Fibroblast of pulmonary artery (primary cell): ENCODE measurements around the gene PRPF4.

Experiments used
- DNase-seq: peaks from one replicate; pipeline ENCODE4 v3.0.0-alpha.2; 2010; ENCODE audit warnings: low read depth
- H3K4me3 ChIP-seq: replicated peaks from 2 replicates; pipeline ENCODE4 v1.5.1; 2011; ENCODE audit warnings: low read depth, mild to moderate bottlenecking, control low read depth, low read length, moderate library complexity
- TF ChIP-seq, protein P1 (sequence below): IDR thresholded peaks from 2 replicates; pipeline ENCODE4 v1.5.1; 2011; ENCODE audit warnings: mild to moderate bottlenecking, control low read depth, low read length, inconsistent platforms; ENCODE audit errors: missing control alignments

The PRPF4 gene

DNA sequence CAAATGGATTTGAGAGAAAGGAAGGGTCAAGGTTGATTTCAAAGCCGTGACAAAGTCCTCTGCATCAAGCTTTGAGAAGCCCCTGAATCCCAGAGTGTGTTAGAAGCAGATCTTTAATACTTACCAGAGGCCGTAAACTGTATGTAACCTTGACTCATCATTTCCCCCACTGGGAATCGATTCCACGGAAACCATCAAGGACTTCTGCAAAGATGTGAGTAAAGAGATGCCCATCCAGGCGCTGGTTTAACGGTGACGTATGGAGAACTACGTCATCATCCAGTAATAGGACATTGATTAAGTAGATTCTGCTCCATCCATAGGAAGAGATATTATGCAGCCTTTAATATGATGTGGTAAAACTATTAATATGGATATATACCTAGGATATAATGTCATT is 26.1 kb downstream of the PRPF4 start:
- TF ChIP-seq, protein P1, sequence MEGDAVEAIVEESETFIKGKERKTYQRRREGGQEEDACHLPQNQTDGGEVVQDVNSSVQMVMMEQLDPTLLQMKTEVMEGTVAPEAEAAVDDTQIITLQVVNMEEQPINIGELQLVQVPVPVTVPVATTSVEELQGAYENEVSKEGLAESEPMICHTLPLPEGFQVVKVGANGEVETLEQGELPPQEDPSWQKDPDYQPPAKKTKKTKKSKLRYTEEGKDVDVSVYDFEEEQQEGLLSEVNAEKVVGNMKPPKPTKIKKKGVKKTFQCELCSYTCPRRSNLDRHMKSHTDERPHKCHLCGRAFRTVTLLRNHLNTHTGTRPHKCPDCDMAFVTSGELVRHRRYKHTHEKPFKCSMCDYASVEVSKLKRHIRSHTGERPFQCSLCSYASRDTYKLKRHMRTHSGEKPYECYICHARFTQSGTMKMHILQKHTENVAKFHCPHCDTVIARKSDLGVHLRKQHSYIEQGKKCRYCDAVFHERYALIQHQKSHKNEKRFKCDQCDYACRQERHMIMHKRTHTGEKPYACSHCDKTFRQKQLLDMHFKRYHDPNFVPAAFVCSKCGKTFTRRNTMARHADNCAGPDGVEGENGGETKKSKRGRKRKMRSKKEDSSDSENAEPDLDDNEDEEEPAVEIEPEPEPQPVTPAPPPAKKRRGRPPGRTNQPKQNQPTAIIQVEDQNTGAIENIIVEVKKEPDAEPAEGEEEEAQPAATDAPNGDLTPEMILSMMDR = no peak
- H3K4me3 ChIP-seq = no peak overlapping the region
- no peak for DNase-seq

DNA sequence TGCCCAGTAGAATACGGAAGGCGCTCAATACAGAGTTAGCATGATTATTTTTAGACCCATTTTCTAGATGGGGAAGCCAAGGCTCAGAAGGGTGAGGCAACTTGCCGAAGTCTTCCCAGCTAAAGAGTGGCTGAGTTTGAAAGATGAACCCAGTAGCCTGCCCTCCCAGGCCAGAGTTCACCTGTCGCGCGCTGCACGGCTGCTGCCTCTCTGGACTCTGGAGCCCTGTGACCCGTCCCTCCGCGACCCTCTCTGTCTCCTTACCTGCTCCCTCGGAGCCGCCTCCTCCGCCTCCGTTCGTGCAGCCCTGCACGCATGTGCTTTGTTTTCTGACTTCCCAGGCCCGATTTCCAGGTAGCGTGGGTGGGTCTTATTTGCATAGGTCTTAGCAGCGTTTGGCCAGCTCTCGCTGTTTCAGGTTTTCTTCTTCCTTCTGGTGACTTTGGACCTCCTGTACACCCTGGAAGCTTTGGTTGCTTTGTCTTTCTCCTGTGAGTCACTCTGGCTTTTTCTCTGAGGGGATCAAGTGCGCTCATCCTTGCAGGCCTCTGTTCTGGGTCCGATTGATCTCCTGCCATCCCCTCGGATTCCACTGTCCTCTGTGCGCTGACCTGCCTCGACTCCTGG is 27.4 kb downstream of the PRPF4 start, which contains the start of gene RNF183:
TSS of gene RNF183 (minus strand) at position 585 of the 627 bp plus-strand sequence. CDS start 5,192 bp downstream, outside the sequence.
- H3K4me3 ChIP-seq = no peak within 1 kb of the TSS
- no peak for DNase-seq

DNA sequence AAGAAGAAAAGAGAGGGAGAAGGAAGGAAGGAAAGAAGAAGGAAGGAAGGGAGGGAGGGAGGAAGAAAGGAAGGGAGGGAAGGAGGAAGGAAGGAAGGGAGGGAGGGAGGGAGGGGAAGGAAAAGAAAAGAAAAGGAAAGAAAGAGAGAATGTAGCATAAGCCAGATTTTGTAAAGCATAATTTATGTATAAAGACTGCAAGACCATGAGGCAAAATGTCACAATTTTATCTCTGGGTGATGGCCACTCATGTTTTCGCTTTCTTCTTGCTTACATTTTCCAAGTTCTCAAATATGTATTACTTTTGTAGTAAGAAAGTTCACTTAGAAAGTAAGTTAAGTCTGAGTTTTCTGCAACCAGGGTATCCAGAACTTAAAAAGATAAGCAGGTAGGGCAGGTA is 31.1 kb downstream of the PRPF4 start:
- H3K4me3 ChIP-seq = no peak overlapping the region
- TF ChIP-seq, protein P1 = no peak
- no peak for DNase-seq

More for the DNA sequence above, 27.4 kb downstream of the PRPF4 start, which contains the start of gene RNF183:
- TF ChIP-seq, protein P1 = no peak

DNA sequence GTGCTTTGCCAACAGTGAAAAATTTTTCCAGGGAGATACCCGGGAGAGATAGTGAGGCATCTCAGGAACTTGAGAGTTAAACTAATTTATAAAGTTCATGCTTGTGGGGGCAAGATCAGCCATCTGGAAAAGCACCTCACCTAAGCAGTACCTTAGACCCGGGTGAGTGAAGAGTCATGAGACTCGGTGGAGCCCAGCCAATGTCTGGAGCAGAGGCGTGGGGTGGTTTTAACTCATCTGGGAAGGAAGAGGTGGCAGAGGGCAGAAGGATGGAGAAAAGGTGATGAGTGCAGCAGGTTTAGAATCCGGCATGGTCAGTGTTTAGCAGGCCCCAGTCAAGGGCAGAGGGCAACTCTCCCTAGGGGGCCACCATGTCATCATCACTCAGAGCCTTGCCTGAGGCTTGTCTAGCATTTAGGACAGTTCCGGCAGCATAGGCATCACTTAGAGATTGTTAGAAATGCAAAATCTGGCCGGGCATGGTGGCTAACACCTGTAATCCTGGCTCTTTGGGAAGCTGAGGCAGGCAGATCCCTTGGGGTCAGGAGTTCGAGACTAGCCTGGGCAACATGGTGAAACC is 32.0 kb downstream of the PRPF4 start:
- DNase-seq = no peak
- no peak overlapping the region for H3K4me3 ChIP-seq
- TF ChIP-seq, protein P1 = no peak

DNA sequence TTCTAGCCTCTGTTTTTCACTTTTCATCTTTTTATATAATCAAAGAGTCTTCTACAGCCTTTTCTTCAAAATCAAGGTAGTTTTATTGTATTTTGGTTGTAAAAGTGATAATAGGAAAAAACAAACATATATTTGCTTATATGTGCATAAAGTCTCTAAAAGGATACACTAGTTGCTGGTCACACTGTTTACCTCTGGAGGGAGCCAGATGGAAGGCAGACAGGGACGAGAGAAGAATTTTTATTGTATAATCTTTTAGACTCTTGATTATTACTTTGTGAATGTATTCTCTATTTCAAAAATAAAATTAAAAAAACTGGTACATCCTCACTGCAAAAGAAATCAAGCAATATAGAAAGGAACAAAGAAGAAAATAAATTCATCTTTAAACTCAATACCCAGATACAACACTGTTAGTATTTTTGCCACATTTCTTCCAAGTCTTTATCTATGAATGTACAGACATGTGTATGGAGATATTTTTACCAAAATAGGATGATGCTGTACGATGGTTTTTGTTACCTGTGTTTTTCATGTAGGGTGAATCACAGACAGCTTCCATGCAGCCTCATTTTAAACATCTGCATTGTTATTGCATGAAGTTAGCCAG is 33.9 kb downstream of the PRPF4 start:
- peak; percentile 70 for DNase-seq
- TF ChIP-seq, protein P1 = peak; percentile 88
- H3K4me3 ChIP-seq = no peak overlapping the region

DNA sequence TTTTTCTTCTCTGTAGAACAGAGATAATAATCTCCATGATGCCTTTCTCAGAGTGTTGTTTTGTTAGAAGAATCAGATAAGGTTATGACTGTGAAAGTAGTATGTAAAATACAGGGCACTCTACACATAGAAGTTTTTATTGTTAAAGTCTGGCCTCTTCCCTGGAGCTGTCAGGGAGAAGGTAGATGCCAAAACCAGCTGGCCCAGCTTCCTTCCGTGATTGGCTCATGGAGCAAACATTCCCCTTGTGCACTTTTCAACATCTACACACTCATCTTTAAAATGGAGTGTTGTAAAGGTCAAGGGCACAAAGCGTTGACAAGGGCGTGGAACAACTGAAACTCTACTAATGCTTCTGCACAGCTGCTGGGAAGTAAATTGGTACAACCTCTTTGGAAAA is 35.1 kb downstream of the PRPF4 start:
- TF ChIP-seq, protein P1 = no peak

DNA sequence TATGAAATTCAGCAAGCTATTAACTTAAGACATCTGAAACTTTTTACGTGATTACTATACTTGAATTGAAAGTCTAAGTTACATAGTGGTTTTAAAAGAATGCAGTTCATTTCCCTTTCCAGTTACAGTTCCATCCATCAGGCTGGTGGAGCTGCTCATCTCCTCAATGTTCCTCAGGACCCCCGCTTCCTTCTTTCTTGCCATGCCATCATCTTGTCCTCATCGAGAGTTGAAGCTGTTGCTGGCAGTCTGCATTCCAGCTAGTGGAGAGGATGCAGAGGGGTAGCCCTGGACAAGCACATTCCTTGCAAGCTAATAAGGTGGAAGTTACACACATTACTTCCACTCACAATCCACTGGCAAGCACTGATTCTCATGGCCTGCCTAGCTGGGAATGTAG is 36.5 kb downstream of the PRPF4 start:
- no peak for DNase-seq
- TF ChIP-seq, protein P1 = no peak
- no peak overlapping the region for H3K4me3 ChIP-seq

More for the DNA sequence above, 35.1 kb downstream of the PRPF4 start:
- DNase-seq = peak; percentile 38
- no peak overlapping the region for H3K4me3 ChIP-seq
